ENCODE results near the gene SCGB1C1.

GRCh38 chr11:196786-197731 lies 4.2 kb downstream of the SCGB1C1 start:
- no peak for TF ChIP-seq CTCF (IDR thresholded peaks at IDR 0.05)
- no peak for TF ChIP-seq POLR2A (IDR thresholded peaks at IDR 0.05)
- no peak for TF ChIP-seq EP300 (IDR thresholded peaks at IDR 0.05)

Measured in tibial nerve (tissue), 4 donors.